Measurements from ENCODE around the gene MTCL3.

MTCL3 gene

DNA sequence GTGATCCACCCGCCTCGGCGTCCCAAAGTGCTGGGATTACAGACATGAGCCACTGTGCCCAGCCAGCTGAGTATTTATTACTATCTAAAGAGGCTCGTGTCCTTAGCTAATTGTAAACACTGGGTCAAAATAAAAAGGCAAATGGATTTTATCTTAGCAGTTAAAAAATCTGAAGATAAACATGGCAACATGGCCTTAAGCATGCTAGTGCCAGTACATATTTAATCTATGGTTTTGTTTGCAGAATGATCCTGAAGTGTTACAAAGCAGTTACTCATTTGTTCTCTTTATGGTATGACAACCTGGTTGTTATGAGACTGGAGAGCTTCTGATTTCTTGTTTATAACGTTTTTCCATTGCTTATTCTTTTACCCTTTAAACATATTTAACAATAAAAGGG, 56.1 kb downstream of the MTCL3 start:
- Histone ChIP-seq H3K4me1 (ENCODE audit: control insufficient read depth, low read length) (no peaks in the 10 kb centered on the region), H4K20me1 (ENCODE audit: control insufficient read depth, insufficient read depth, low read depth, low read length) (no peaks in the 10 kb centered on the region), H3K9me2 (replicated peaks; ENCODE audit: control insufficient read depth, low read length) (no peaks in the 10 kb centered on the region), H3K4me3 (ENCODE audit: low read length) (no peak overlapping the region), H3F3A (ENCODE audit: control insufficient read depth, insufficient read depth) (no peaks in the 10 kb centered on the region), H3K79me2 (ENCODE audit: control insufficient read depth, low read length) (no peaks in the 10 kb centered on the region), H3K9me3 (ENCODE audit: control insufficient read depth, insufficient read depth, low read length) (no peaks in the 10 kb centered on the region), H3K36me3 (ENCODE audit: control insufficient read depth, low read length) (no peaks in the 10 kb centered on the region), H3K4me2 (ENCODE audit: low read length) (no peak overlapping the region), H3K27me3 (ENCODE audit: control insufficient read depth, low read length) (0 out of 2 replicates have a peak, but pooled peaks cover 4% of the 10 kb centered on the region), H3K27ac (ENCODE audit: low read depth, low read length) (no peak overlapping the region)
- no peak for TF ChIP-seq EZH2phosphoT487 (IDR thresholded peaks at IDR 0.05; ENCODE audit: borderline replicate concordance, low read length)
- TF ChIP-seq, protein P1, sequence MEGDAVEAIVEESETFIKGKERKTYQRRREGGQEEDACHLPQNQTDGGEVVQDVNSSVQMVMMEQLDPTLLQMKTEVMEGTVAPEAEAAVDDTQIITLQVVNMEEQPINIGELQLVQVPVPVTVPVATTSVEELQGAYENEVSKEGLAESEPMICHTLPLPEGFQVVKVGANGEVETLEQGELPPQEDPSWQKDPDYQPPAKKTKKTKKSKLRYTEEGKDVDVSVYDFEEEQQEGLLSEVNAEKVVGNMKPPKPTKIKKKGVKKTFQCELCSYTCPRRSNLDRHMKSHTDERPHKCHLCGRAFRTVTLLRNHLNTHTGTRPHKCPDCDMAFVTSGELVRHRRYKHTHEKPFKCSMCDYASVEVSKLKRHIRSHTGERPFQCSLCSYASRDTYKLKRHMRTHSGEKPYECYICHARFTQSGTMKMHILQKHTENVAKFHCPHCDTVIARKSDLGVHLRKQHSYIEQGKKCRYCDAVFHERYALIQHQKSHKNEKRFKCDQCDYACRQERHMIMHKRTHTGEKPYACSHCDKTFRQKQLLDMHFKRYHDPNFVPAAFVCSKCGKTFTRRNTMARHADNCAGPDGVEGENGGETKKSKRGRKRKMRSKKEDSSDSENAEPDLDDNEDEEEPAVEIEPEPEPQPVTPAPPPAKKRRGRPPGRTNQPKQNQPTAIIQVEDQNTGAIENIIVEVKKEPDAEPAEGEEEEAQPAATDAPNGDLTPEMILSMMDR (IDR thresholded peaks at IDR 0.05; ENCODE audit: low read depth, low read length, poor library complexity, severe bottlenecking): no peak

DNA sequence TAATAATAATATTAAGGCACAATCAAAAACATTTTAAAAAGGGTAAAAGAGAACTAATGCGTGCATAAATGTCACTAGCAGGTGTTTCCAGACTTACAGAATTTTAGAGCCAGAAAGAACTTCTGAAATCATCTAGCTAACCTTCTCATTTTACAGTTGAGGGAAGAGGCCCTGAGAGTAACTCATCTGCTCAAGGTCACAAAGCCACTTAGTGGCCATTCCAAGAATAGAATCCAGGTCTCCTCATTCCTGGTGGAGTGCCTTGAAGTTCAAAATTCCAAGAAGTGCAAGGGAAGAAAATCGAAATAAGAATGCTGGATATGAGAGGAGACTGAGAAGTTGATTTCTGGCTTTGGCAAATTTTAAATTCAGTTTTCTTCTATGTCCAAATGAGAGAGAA, 56.8 kb downstream of the MTCL3 start:
- H3F3A ChIP-seq (ENCODE audit: control insufficient read depth, insufficient read depth): no peaks in the 10 kb centered on the region
- 0 out of 2 replicates have a peak, but pooled peaks cover 4% of the 10 kb centered on the region for H3K27me3 ChIP-seq (ENCODE audit: control insufficient read depth, low read length)
- no peaks in the 10 kb centered on the region for H3K4me1 ChIP-seq (ENCODE audit: control insufficient read depth, low read length)
- no peak overlapping the region for H3K27ac ChIP-seq (ENCODE audit: low read depth, low read length)
- H3K4me2 ChIP-seq (ENCODE audit: low read length): no peak overlapping the region
- H3K79me2 ChIP-seq (ENCODE audit: control insufficient read depth, low read length): no peaks in the 10 kb centered on the region
- H3K9me3 ChIP-seq (ENCODE audit: control insufficient read depth, insufficient read depth, low read length): no peaks in the 10 kb centered on the region
- no peaks in the 10 kb centered on the region for H4K20me1 ChIP-seq (ENCODE audit: control insufficient read depth, insufficient read depth, low read depth, low read length)
- no peaks in the 10 kb centered on the region for H3K36me3 ChIP-seq (ENCODE audit: control insufficient read depth, low read length)
- TF ChIP-seq, protein P1 (IDR thresholded peaks at IDR 0.05; ENCODE audit: low read depth, low read length, poor library complexity, severe bottlenecking): no peak
- TF ChIP-seq EZH2phosphoT487 (IDR thresholded peaks at IDR 0.05; ENCODE audit: borderline replicate concordance, low read length): no peak
- H3K4me3 ChIP-seq (ENCODE audit: low read length): no peak overlapping the region
- no peaks in the 10 kb centered on the region for H3K9me2 ChIP-seq (replicated peaks; ENCODE audit: control insufficient read depth, low read length)

DNA sequence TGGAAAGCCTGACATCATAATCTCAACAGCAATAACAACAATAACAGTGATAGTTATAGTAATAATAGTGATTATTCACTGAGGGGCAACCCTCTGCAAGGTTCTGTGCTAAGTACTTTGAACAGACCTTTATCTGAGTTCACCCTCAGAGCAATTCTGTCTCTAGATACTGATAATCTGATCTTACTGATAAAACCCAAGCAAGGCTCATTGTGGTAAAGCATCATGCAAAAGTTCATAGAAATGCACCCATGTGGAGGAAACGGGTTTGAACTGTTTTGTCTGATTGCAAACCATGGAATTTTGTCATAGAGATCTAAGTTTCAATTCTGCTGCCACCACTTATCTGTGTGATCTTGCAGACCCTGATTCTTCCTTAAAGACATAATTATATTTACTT, 58.7 kb downstream of the MTCL3 start:
- no peak overlapping the region for H3K4me3 ChIP-seq (ENCODE audit: low read length)
- no peak for TF ChIP-seq EZH2phosphoT487 (IDR thresholded peaks at IDR 0.05; ENCODE audit: borderline replicate concordance, low read length)
- TF ChIP-seq, protein P1 (IDR thresholded peaks at IDR 0.05; ENCODE audit: low read depth, low read length, poor library complexity, severe bottlenecking): no peak

More for the DNA sequence above, 58.7 kb downstream of the MTCL3 start:
- H3K9me2 ChIP-seq (replicated peaks; ENCODE audit: control insufficient read depth, low read length): no peaks in the 10 kb centered on the region
- H3K79me2 ChIP-seq (ENCODE audit: control insufficient read depth, low read length): no peaks in the 10 kb centered on the region
- no peak overlapping the region for H3K4me2 ChIP-seq (ENCODE audit: low read length)
- H3K36me3 ChIP-seq (ENCODE audit: control insufficient read depth, low read length): no peaks in the 10 kb centered on the region
- no peak overlapping the region for H3K27ac ChIP-seq (ENCODE audit: low read depth, low read length)
- no peaks in the 10 kb centered on the region for H3K4me1 ChIP-seq (ENCODE audit: control insufficient read depth, low read length)
- 0 out of 2 replicates have a peak, but pooled peaks cover 4% of the 10 kb centered on the region for H3K27me3 ChIP-seq (ENCODE audit: control insufficient read depth, low read length)
- no peaks in the 10 kb centered on the region for H3F3A ChIP-seq (ENCODE audit: control insufficient read depth, insufficient read depth)
- H4K20me1 ChIP-seq (ENCODE audit: control insufficient read depth, insufficient read depth, low read depth, low read length): no peaks in the 10 kb centered on the region
- H3K9me3 ChIP-seq (ENCODE audit: control insufficient read depth, insufficient read depth, low read length): no peaks in the 10 kb centered on the region

All from DOHH2 (cell line).